GM08714 (cell line): ENCODE measurements around the gene PXN.

ENCODE experiments used
- H3K4me3 ChIP-seq: fragments of 200-500 bp; sonication (Bioruptor generic); 2 replicates; pipeline ENCODE4 v1.5.1; 2014; ENCODE audit warnings: mild to moderate bottlenecking, low read length, inconsistent platforms
- ZNF274 ChIP-seq: IDR thresholded peaks from 2 replicates; pipeline ENCODE4 v1.6.1; 2012; ENCODE audit warnings: mild to moderate bottlenecking, low read depth, low read length

PXN gene

GRCh38 chr12:120265473-120266179, at the start of gene PXN:
Gene PXN, minus strand, starts transcription at chr12:120265730. Its CDS starts 101 bp downstream, at chr12:120265629.
- no peak for TF ChIP-seq ZNF274
- H3K4me3 ChIP-seq, result peak within 1 kb of the TSS; percentile 89

GRCh38 chr12:120314220-120314619, 48.7 kb upstream of the PXN start:
- no peak for TF ChIP-seq ZNF274
- H3K4me3 ChIP-seq, result no peak overlapping the region

GRCh38 chr12:120301962-120302815, 36.7 kb upstream of the PXN start, which contains the start of gene SIRT4:
Gene SIRT4, plus strand, starts transcription at chr12:120302321. Its CDS starts 1,241 bp downstream, at chr12:120303562.
- TF ChIP-seq ZNF274, result no peak

GRCh38 chr12:120292661-120293531, 27.4 kb upstream of the PXN start, which contains the start of gene RNU4-1:
Gene RNU4-1, minus strand, starts transcription at chr12:120293237.
- peak within 1 kb of the TSS; percentile 57 for H3K4me3 ChIP-seq
- no peak for TF ChIP-seq ZNF274

More at GRCh38 chr12:120301962-120302815, 36.7 kb upstream of the PXN start, which contains the start of gene SIRT4:
- peak within 1 kb of the TSS; percentile 97 for H3K4me3 ChIP-seq

- H3K4me3 ChIP-seq, result peak overlapping the region; percentile 57
- no peak for TF ChIP-seq ZNF274
Measured at GRCh38 chr12:120292411-120292660, 26.8 kb upstream of the PXN start.

GRCh38 chr12:120290609-120291305, 25.2 kb upstream of the PXN start:
- no peak overlapping the region for H3K4me3 ChIP-seq
- no peak for TF ChIP-seq ZNF274

GRCh38 chr12:120287491-120287890, 22.0 kb upstream of the PXN start:
- no peak overlapping the region for H3K4me3 ChIP-seq
- no peak for TF ChIP-seq ZNF274

GRCh38 chr12:120286768-120287490, 21.4 kb upstream of the PXN start:
- H3K4me3 ChIP-seq, result no peak overlapping the region
- TF ChIP-seq ZNF274, result no peak

GRCh38 chr12:120284381-120284780, 18.9 kb upstream of the PXN start:
- TF ChIP-seq ZNF274, result no peak
- no peak overlapping the region for H3K4me3 ChIP-seq

GRCh38 chr12:120283318-120283717, 17.8 kb upstream of the PXN start:
- no peak for TF ChIP-seq ZNF274

GRCh38 chr12:120278137-120279069, 12.9 kb upstream of the PXN start:
- H3K4me3 ChIP-seq, result no peak overlapping the region
- TF ChIP-seq ZNF274, result no peak

More at GRCh38 chr12:120283318-120283717, 17.8 kb upstream of the PXN start:
- H3K4me3 ChIP-seq, result no peak overlapping the region

GRCh38 chr12:120276734-120277133, 11.2 kb upstream of the PXN start:
- no peak for TF ChIP-seq ZNF274
- no peak overlapping the region for H3K4me3 ChIP-seq
